Panc1 (cell line): ENCODE data around the gene HRH2. TPM values are rescaled to one million over a fixed set of nuclear protein-coding genes. Genes with fewer than 3 reads are reported as not detected.

ENCODE experiments used
- ATAC-seq: fragments of 200-7000 bp; cut with Tn5 transposase; 2 replicates; pipeline ENCODE4 v1.9.1; 2020; ENCODE audit warnings: mild to moderate bottlenecking, moderate library complexity
- BruUV-seq: library from RNA; stranded (reverse); fragments of 400-500 nt; replicated peaks from 2 replicates; lab custom pipeline; 2021; lab: Mats Ljungman, UMichigan
- CTCF ChIA-PET: fragments of 300-600 bp; sonication (Branson Sonifier 250); formaldehyde crosslinking; loops from one replicate; lab custom pipeline; 2022; ENCODE audit warnings: antibody characterized with exemption; lab: Charles Lee
- POLR2A ChIA-PET: fragments of 300-600 bp; sonication (Branson Sonifier 250); formaldehyde crosslinking; loops from one replicate; lab custom pipeline; 2022; ENCODE audit warnings: antibody characterized with exemption; lab: Charles Lee
- DNase-seq: peaks from one replicate; pipeline ENCODE4 v3.0.0-alpha.2; 2010; ENCODE audit warnings: low read depth, low spot score
- H3K27ac ChIP-seq: 2 replicates; pipeline ENCODE4 v1.5.1; 2011; ENCODE audit warnings: mild to moderate bottlenecking, low read length, inconsistent platforms
- H3K27me3 ChIP-seq: fragments of 200-500 bp; sonication (Bioruptor generic); 2 replicates; pipeline ENCODE4 v1.6.0; 2014; ENCODE audit warnings: low read length, inconsistent platforms; ENCODE audit not compliant: control insufficient read depth, insufficient read depth
- H3K36me3 ChIP-seq: fragments of 200-500 bp; sonication (Bioruptor generic); 2 replicates; pipeline ENCODE4 v1.5.1; 2014; ENCODE audit warnings: inconsistent platforms, mild to moderate bottlenecking, low read length, moderate library complexity; ENCODE audit not compliant: control insufficient read depth, insufficient read depth
- H3K4me1 ChIP-seq: 2 replicates; pipeline ENCODE4 v1.5.1; 2011; ENCODE audit warnings: inconsistent platforms, mild to moderate bottlenecking, low read length, moderate library complexity; ENCODE audit not compliant: control insufficient read depth, insufficient read depth
- H3K4me3 ChIP-seq, 2 experiments: 2 replicates each; pipeline ENCODE4 v1.5.1; 2011 to 2012; ENCODE audit warnings: low read depth in 2 of 2, low read length in 2 of 2, mild to moderate bottlenecking in 2 of 2, inconsistent platforms in 1 of 2, moderate library complexity in 1 of 2
- H3K9me3 ChIP-seq: fragments of 200-500 bp; sonication (Bioruptor generic); 2 replicates; pipeline ENCODE4 v1.5.1; 2014; ENCODE audit warnings: low read depth, mild to moderate bottlenecking, inconsistent platforms, low read length, moderate library complexity; ENCODE audit not compliant: control insufficient read depth, insufficient read depth
- POLR2AphosphoS5 ChIP-seq: IDR thresholded peaks from 2 replicates; pipeline ENCODE4 v1.6.1; 2012; ENCODE audit warnings: mild to moderate bottlenecking, low read depth, low read length, moderate library complexity
- REST ChIP-seq, 2 experiments: IDR thresholded peaks; 2 replicates each; pipeline ENCODE4 v1.6.1; 2011 to 2012; ENCODE audit warnings: low read depth in 2 of 2, control low read depth in 1 of 2, low read length in 1 of 2, mild to moderate bottlenecking in 1 of 2, moderate library complexity in 1 of 2; ENCODE audit not compliant: insufficient read depth in 1 of 2
- SIN3A ChIP-seq: IDR thresholded peaks from 2 replicates; pipeline ENCODE4 v1.6.1; 2012; ENCODE audit warnings: low read depth, mild to moderate bottlenecking, low read length, moderate library complexity, borderline replicate concordance; ENCODE audit not compliant: insufficient read depth
- TCF7L2 ChIP-seq: IDR thresholded peaks from 2 replicates; pipeline ENCODE4 v1.6.1; 2011; ENCODE audit warnings: mild to moderate bottlenecking, low read depth, low read length, inconsistent platforms
- in situ Hi-C: cut with HindIII; loops from 2 replicates; pipeline ENCODE4 v1.10.0; 2016; ENCODE audit warnings: low sequenced_read_pairs, low pct_unique_long_range_greater_than_20kb
- intact Hi-C: fragments of 100-400 bp; cut with micrococcal nuclease; formaldehyde crosslinking; loops from one replicate; pipeline ENCODE4 v1.10.0; 2022; ENCODE audit not compliant: unreplicated experiment
- total RNA-seq: library from RNA; stranded (reverse); gene quantifications from one replicate; pipeline ENCODE4 v1.2.1, GENCODE V29; 2021; ENCODE audit not compliant: unreplicated experiment
- TF ChIP-seq, protein P1 (sequence below): fragments of 450-650 bp; IDR thresholded peaks from 2 replicates; pipeline ENCODE4 v1.5.1; 2017; ENCODE audit warnings: mild to moderate bottlenecking

Gene HRH2
- total RNA-seq, 1 experiment from 2014 or later: 0.33 TPM

DNA sequence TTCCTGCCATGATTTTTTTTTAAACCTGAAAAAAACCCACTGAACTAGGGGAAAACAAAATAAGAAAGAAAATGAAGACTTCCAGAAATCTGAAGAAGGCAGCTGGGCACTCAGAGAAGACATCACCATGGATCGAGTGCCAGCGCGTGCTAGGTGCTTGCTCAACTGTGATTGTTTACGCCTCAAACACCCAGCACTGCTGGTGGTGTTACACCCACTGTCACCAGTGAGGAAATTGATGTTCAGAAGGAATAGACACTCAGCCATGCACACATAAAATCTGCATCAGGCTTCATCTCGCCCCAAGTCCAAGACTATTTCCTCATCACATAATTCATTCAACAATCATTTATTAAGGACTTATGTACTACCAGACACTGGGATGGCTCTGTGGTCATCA lies 82.1 kb downstream of the HRH2 start:
- no TSS peak for BruUV-seq
- TF ChIP-seq, protein P1, sequence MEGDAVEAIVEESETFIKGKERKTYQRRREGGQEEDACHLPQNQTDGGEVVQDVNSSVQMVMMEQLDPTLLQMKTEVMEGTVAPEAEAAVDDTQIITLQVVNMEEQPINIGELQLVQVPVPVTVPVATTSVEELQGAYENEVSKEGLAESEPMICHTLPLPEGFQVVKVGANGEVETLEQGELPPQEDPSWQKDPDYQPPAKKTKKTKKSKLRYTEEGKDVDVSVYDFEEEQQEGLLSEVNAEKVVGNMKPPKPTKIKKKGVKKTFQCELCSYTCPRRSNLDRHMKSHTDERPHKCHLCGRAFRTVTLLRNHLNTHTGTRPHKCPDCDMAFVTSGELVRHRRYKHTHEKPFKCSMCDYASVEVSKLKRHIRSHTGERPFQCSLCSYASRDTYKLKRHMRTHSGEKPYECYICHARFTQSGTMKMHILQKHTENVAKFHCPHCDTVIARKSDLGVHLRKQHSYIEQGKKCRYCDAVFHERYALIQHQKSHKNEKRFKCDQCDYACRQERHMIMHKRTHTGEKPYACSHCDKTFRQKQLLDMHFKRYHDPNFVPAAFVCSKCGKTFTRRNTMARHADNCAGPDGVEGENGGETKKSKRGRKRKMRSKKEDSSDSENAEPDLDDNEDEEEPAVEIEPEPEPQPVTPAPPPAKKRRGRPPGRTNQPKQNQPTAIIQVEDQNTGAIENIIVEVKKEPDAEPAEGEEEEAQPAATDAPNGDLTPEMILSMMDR: no peak
- TF ChIP-seq TCF7L2 (no peak), SIN3A (no peak), POLR2AphosphoS5 (no peak), REST (IDR thresholded peaks at IDR 0.05; ENCODE audit: insufficient read depth in 1 of 2, low read depth in 2 of 2, low read length in 1 of 2) (no peak)
- CTCF ChIA-PET: no interaction called here
- DNase-seq (no peak), ATAC-seq (no peak)
- POLR2A ChIA-PET: no interaction called here
- no peaks in the 10 kb centered on the region for H3K36me3 ChIP-seq
- H3K27me3 ChIP-seq: peaks cover 2% of the 10 kb centered on the region
- no peak overlapping the region for H3K27ac ChIP-seq
- H3K4me3 ChIP-seq: no peak overlapping the region
- in situ Hi-C loops: no loop called here
- intact Hi-C loops: loop anchor here (10.0 kb wide), 1 partner anchor 135 kb away; the partner anchor contains the start of gene CPLX2
- no peaks in the 10 kb centered on the region for H3K9me3 ChIP-seq
- H3K4me1 ChIP-seq: no peaks in the 10 kb centered on the region

DNA sequence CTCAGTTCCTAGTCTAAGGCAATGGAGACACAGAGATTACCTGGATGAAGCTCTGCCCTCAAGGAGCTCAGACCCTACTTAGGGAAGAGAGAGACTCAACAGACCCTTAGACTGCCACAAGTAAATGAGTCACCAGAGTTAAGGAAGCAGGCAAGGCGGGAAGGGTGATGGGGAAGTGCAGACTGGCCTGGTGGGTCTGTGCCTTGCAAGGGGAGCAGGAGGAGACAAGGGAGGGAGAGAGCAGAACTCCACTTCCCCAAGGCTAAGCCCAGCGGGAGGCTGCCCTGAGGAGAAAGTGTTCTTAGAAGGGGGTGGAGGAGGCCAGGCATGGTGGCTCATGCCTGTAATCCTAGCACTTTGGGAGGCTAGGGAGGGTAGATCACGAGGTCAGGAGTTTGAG lies 83.7 kb downstream of the HRH2 start:
- POLR2A ChIA-PET: interaction anchor here (0.5 kb wide), 1 partner anchor 241 kb away, joined by 3 read pairs; no protein-coding TSS in a partner anchor
- no peak for ATAC-seq
- no TSS peak for BruUV-seq
- no peak for TF ChIP-seq TCF7L2
- no peak for TF ChIP-seq REST (IDR thresholded peaks at IDR 0.05; ENCODE audit: insufficient read depth in 1 of 2, low read depth in 2 of 2, low read length in 1 of 2)
- TF ChIP-seq, protein P1: no peak
- TF ChIP-seq POLR2AphosphoS5: no peak
- TF ChIP-seq SIN3A: no peak
- no peaks in the 10 kb centered on the region for H3K36me3 ChIP-seq
- H3K27ac ChIP-seq: no peak overlapping the region
- intact Hi-C loops (loop anchor here (10.0 kb wide), 1 partner anchor 133 kb away; the partner anchor contains the start of gene CPLX2), in situ Hi-C loops (no loop called here)
- H3K4me3 ChIP-seq: no peak overlapping the region
- CTCF ChIA-PET: interaction anchor here (0.7 kb wide), 1 partner anchor 87 kb away, joined by 13 read pairs; no protein-coding TSS in a partner anchor
- peaks cover 8% of the 10 kb centered on the region for H3K27me3 ChIP-seq
- H3K9me3 ChIP-seq: no peaks in the 10 kb centered on the region
- H3K4me1 ChIP-seq: no peaks in the 10 kb centered on the region
- DNase-seq: no peak
